Cerebellar cortex (tissue), 1 donor: ENCODE results near the gene GRID2.

Experiments
- DNase-seq: peaks from one replicate; pipeline ENCODE4 v3.0.0-alpha.2; 2015; ENCODE audit warnings: low spot score

GRID2 gene

GRCh38 chr4:93813092-93813491 is 1509.3 kb downstream of the GRID2 start:
- no peak for DNase-seq

- no peak for DNase-seq
Measured at GRCh38 chr4:93814141-93814540, 1510.4 kb downstream of the GRID2 start.

GRCh38 chr4:93814722-93815121 is 1511.0 kb downstream of the GRID2 start:
- no peak for DNase-seq
